ENCODE results near the gene NCEH1. TPM values are rescaled to one million over a fixed set of nuclear protein-coding genes. Genes with fewer than 3 reads are reported as not detected.

NCEH1 gene
- total and polyA plus RNA-seq, 2 of the 13 experiments (the other 11 are each of a cell fraction or from before 2014, with no cell fraction given): 12.9 to 21.4 TPM

DNA sequence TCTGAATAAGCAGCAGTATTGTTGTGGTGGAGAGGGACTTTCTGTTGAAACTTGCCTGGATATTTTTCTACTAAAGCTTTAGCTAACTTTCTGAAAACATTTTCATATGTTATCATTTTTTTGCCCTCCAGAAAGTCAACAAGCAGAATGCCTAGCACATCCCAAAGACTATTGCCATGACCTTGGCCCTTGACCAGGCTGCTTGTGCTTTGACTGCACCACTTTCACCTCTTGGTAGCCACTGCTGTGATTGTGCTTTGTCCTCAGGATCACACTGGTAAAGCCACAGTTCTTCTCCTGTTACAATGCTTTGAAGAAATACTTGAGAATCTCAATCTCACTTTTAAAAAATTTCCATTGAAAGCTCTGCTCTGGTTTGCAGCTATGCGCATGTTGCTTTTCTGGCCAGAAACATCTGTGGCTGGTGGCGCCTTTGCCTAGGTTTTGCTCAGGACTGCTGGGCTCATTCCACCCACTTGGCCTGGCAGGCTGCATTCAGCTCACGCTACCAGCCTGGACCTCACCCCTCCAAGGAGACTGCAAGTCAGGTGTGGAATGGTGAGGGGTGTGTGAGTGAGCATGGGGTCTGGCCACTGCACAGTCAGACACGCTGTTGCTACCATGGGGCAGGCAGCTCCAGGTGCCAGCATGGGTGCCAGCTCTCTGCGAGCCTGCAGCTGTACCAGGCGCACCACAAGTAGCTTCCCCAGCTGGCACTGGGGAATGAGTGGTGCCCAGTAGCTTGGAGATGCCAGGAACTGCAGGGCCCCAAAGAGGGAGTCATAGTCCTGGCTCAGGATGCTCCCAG lies 97.8 kb downstream of the NCEH1 start (continued):
- TF ChIP-seq, protein P1, sequence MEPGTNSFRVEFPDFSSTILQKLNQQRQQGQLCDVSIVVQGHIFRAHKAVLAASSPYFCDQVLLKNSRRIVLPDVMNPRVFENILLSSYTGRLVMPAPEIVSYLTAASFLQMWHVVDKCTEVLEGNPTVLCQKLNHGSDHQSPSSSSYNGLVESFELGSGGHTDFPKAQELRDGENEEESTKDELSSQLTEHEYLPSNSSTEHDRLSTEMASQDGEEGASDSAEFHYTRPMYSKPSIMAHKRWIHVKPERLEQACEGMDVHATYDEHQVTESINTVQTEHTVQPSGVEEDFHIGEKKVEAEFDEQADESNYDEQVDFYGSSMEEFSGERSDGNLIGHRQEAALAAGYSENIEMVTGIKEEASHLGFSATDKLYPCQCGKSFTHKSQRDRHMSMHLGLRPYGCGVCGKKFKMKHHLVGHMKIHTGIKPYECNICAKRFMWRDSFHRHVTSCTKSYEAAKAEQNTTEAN (CRISPR knock-in tag; conservative IDR thresholded peaks at IDR 0.05): no peak; the same call in 1 of the 2 replicates
- TF ChIP-seq HMGA1 (CRISPR knock-in tag; conservative IDR thresholded peaks at IDR 0.05): no peak
- peak; percentile 24; the same call in 1 of the 2 replicates for TF ChIP-seq SAP130 (CRISPR knock-in tag; IDR thresholded peaks at IDR 0.05; ENCODE audit: low read depth)
- TF ChIP-seq HDAC1 (CRISPR knock-in tag; IDR thresholded peaks at IDR 0.05): peak; percentile 46; the same call in 1 of the 2 replicates
- no peak for TF ChIP-seq ZNF329 (CRISPR knock-in tag; IDR thresholded peaks at IDR 0.05; ENCODE audit: low read depth)
- no peak for TF ChIP-seq ZSCAN30 (CRISPR knock-in tag; IDR thresholded peaks at IDR 0.05)
- no peak for TF ChIP-seq POLR2AphosphoS5 (IDR thresholded peaks at IDR 0.05; ENCODE audit: low read depth, low read length)
- TF ChIP-seq NR2F6 (IDR thresholded peaks at IDR 0.05): peak; percentile 80
- peak; percentile 93 for TF ChIP-seq NR2F6 (CRISPR knock-in tag; IDR thresholded peaks at IDR 0.05)
- TF ChIP-seq PHF5A (CRISPR knock-in tag; IDR thresholded peaks at IDR 0.05; ENCODE audit: low read depth, unreplicated experiment): no peak
- TF ChIP-seq, protein P2, sequence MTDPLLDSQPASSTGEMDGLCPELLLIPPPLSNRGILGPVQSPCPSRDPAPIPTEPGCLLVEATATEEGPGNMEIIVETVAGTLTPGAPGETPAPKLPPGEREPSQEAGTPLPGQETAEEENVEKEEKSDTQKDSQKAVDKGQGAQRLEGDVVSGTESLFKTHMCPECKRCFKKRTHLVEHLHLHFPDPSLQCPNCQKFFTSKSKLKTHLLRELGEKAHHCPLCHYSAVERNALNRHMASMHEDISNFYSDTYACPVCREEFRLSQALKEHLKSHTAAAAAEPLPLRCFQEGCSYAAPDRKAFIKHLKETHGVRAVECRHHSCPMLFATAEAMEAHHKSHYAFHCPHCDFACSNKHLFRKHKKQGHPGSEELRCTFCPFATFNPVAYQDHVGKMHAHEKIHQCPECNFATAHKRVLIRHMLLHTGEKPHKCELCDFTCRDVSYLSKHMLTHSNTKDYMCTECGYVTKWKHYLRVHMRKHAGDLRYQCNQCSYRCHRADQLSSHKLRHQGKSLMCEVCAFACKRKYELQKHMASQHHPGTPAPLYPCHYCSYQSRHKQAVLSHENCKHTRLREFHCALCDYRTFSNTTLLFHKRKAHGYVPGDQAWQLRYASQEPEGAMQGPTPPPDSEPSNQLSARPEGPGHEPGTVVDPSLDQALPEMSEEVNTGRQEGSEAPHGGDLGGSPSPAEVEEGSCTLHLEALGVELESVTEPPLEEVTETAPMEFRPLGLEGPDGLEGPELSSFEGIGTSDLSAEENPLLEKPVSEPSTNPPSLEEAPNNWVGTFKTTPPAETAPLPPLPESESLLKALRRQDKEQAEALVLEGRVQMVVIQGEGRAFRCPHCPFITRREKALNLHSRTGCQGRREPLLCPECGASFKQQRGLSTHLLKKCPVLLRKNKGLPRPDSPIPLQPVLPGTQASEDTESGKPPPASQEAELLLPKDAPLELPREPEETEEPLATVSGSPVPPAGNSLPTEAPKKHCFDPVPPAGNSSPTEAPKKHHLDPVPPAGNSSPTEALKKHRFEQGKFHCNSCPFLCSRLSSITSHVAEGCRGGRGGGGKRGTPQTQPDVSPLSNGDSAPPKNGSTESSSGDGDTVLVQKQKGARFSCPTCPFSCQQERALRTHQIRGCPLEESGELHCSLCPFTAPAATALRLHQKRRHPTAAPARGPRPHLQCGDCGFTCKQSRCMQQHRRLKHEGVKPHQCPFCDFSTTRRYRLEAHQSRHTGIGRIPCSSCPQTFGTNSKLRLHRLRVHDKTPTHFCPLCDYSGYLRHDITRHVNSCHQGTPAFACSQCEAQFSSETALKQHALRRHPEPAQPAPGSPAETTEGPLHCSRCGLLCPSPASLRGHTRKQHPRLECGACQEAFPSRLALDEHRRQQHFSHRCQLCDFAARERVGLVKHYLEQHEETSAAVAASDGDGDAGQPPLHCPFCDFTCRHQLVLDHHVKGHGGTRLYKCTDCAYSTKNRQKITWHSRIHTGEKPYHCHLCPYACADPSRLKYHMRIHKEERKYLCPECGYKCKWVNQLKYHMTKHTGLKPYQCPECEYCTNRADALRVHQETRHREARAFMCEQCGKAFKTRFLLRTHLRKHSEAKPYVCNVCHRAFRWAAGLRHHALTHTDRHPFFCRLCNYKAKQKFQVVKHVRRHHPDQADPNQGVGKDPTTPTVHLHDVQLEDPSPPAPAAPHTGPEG (CRISPR knock-in tag; IDR thresholded peaks at IDR 0.05): no peak
- TF ChIP-seq ZNF292 (CRISPR knock-in tag; IDR thresholded peaks at IDR 0.05; ENCODE audit: borderline replicate concordance, low read depth): peak; percentile 37; the same call in 1 of the 2 replicates
- no peak for TF ChIP-seq FIP1L1 (IDR thresholded peaks at IDR 0.05; ENCODE audit: borderline replicate concordance, insufficient read depth, low read depth, low read length)
- 0 out of 2 replicates have a peak, but pooled peaks have one; percentile 48 for TF ChIP-seq ZNF572 (CRISPR knock-in tag; IDR thresholded peaks at IDR 0.05)
- TF ChIP-seq, protein P3, sequence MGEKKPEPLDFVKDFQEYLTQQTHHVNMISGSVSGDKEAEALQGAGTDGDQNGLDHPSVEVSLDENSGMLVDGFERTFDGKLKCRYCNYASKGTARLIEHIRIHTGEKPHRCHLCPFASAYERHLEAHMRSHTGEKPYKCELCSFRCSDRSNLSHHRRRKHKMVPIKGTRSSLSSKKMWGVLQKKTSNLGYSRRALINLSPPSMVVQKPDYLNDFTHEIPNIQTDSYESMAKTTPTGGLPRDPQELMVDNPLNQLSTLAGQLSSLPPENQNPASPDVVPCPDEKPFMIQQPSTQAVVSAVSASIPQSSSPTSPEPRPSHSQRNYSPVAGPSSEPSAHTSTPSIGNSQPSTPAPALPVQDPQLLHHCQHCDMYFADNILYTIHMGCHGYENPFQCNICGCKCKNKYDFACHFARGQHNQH (CRISPR knock-in tag; IDR thresholded peaks at IDR 0.05): peak; percentile 59; the same call in 1 of the 2 replicates
- no peak for TF ChIP-seq RFX3 (CRISPR knock-in tag; IDR thresholded peaks at IDR 0.05)
- TF ChIP-seq, protein P4, sequence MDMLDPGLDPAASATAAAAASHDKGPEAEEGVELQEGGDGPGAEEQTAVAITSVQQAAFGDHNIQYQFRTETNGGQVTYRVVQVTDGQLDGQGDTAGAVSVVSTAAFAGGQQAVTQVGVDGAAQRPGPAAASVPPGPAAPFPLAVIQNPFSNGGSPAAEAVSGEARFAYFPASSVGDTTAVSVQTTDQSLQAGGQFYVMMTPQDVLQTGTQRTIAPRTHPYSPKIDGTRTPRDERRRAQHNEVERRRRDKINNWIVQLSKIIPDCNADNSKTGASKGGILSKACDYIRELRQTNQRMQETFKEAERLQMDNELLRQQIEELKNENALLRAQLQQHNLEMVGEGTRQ (IDR thresholded peaks at IDR 0.05; ENCODE audit: low read depth, low read length): no peak
- TF ChIP-seq, protein P4 (CRISPR knock-in tag; IDR thresholded peaks at IDR 0.05; ENCODE audit: borderline replicate concordance): no peak
- TF ChIP-seq MYC (CRISPR knock-in tag; IDR thresholded peaks at IDR 0.05; ENCODE audit: borderline replicate concordance): no peak
